ENCODE data around the gene PPP1R9A. TPM values are rescaled to one million over a fixed set of nuclear protein-coding genes. Genes with fewer than 3 reads are reported as not detected.

PPP1R9A gene
- total RNA-seq, 2 experiments from 2014 or later, result not detected

DNA sequence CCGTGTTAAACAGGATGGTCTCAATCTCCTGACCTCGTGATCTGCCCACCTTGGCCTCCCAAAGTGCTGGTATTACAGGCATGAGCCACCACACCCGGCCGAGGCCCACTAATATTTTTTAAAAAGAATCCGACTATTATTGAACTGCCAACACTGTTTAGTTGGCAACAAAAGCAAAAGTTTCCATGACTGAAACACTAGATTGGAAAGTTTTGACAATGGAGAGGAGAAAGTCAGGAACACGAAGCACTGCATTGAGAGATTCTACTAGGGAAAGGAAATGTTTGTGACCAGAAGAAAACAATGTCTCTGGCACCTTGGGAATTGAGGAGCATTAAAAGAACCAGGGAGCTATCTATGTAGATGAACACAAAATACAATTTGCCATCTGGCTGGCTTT is 13.7 kb upstream of the PPP1R9A start:
- H3K27me3 Mint-ChIP-seq, result peaks cover 2% of the 10 kb centered on the region
- ATAC-seq (no peak), DNase-seq (no peak)
- H3K9me3 Mint-ChIP-seq (ENCODE audit: low read depth), result no peaks in the 10 kb centered on the region
- ChIA-PET POLR2A (no interaction called here), CTCF (no interaction called here)
- H3K4me1 Mint-ChIP-seq, result no peaks in the 10 kb centered on the region
- H3K27ac Mint-ChIP-seq, result no peak overlapping the region
- no peak overlapping the region for H3K4me3 Mint-ChIP-seq
- intact Hi-C loops (cut with DNase I, micrococcal nuclease), result no loop called here
- no peaks in the 10 kb centered on the region for H3K36me3 Mint-ChIP-seq (ENCODE audit: low read depth)

GRCh38 chr7:94897541-94897940 is 9.9 kb upstream of the PPP1R9A start:
- ATAC-seq (no peak), DNase-seq (no peak)
- Mint-ChIP-seq H3K27ac (no peak overlapping the region), H3K9me3 (ENCODE audit: low read depth) (no peaks in the 10 kb centered on the region), H3K4me3 (no peak overlapping the region), H3K27me3 (peaks cover 6% of the 10 kb centered on the region), H3K36me3 (ENCODE audit: low read depth) (no peaks in the 10 kb centered on the region), H3K4me1 (no peaks in the 10 kb centered on the region)
- ChIA-PET POLR2A (no interaction called here), CTCF (no interaction called here)
- intact Hi-C loops (cut with DNase I, micrococcal nuclease), result no loop called here

- H3K36me3 Mint-ChIP-seq (ENCODE audit: low read depth), result no peaks in the 10 kb centered on the region
- H3K4me1 Mint-ChIP-seq, result no peaks in the 10 kb centered on the region
- H3K4me3 Mint-ChIP-seq, result no peak overlapping the region
- no peaks in the 10 kb centered on the region for H3K9me3 Mint-ChIP-seq (ENCODE audit: low read depth)
- DNase-seq (no peak), ATAC-seq (no peak)
- ChIA-PET POLR2A (no interaction called here), CTCF (no interaction called here)
- no peak overlapping the region for H3K27ac Mint-ChIP-seq
- peaks cover 6% of the 10 kb centered on the region for H3K27me3 Mint-ChIP-seq
- intact Hi-C loops (cut with DNase I, micrococcal nuclease), result no loop called here
Observed at GRCh38 chr7:94898340-94898739, 9.1 kb upstream of the PPP1R9A start.

DNA sequence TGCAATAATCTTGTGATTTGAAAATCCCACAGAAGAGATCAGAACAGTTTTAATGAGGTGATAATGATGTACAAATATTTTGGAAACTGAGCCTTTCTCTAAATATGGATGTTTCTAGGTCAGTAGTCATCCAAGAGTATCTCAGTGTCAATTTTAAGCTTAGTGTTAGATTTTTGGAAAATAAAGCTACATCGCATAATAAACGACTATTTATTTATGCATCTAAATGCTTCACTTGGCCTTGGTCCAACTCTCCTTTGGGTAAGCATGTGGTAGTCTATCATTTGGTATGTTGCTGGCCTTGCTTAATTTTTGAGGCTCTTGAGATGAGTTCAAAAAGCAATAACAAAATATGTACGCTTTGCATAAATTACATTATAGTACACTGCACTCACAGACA is 5.4 kb upstream of the PPP1R9A start:
- ATAC-seq (no peak), DNase-seq (no peak)
- intact Hi-C loops (cut with DNase I, micrococcal nuclease), result no loop called here
- no peak overlapping the region for H3K27ac Mint-ChIP-seq
- H3K9me3 Mint-ChIP-seq (ENCODE audit: low read depth), result no peaks in the 10 kb centered on the region
- H3K4me3 Mint-ChIP-seq, result no peak overlapping the region
- CTCF ChIA-PET, result no interaction called here
- H3K27me3 Mint-ChIP-seq, result peaks cover 14% of the 10 kb centered on the region
- POLR2A ChIA-PET, result no interaction called here
- H3K36me3 Mint-ChIP-seq (ENCODE audit: low read depth), result no peaks in the 10 kb centered on the region
- H3K4me1 Mint-ChIP-seq, result no peaks in the 10 kb centered on the region

GRCh38 chr7:94903971-94904370 is 3.4 kb upstream of the PPP1R9A start:
- ATAC-seq (no peak), DNase-seq (no peak)
- H3K36me3 Mint-ChIP-seq (ENCODE audit: low read depth), result no peaks in the 10 kb centered on the region
- peaks cover 24% of the 10 kb centered on the region for H3K27me3 Mint-ChIP-seq
- no peaks in the 10 kb centered on the region for H3K9me3 Mint-ChIP-seq (ENCODE audit: low read depth)
- H3K4me3 Mint-ChIP-seq, result no peak overlapping the region
- peaks cover 2% of the 10 kb centered on the region for H3K4me1 Mint-ChIP-seq
- POLR2A ChIA-PET, result no interaction called here
- H3K27ac Mint-ChIP-seq, result no peak overlapping the region
- CTCF ChIA-PET, result no interaction called here
- intact Hi-C loops (cut with DNase I, micrococcal nuclease), result no loop called here

DNA sequence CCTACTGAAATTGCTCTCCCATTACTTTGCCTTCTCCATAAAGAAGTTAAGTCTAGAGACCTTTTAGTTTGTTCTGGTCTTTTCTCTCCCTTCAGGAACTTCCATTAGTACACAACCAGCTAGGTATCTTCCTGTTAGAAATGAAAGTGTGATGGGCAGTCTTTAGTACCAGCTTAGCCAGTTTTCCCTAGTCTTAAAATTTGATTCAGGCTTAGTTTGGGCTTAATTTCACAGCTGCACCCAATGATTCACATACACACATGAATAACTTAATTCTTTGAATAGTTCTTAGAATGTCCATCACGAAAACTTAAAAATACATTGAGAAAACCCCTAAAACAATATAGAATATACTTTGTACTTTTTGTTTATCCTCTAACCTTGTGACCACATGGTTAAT is 2.4 kb upstream of the PPP1R9A start:
- Mint-ChIP-seq H3K4me1 (peaks cover 2% of the 10 kb centered on the region), H3K27ac (no peak overlapping the region), H3K27me3 (peaks cover 33% of the 10 kb centered on the region), H3K4me3 (no peak overlapping the region), H3K36me3 (ENCODE audit: low read depth) (no peaks in the 10 kb centered on the region), H3K9me3 (ENCODE audit: low read depth) (no peaks in the 10 kb centered on the region)
- POLR2A ChIA-PET, result no interaction called here
- no peak for ATAC-seq
- CTCF ChIA-PET, result no interaction called here
- intact Hi-C loops (cut with DNase I, micrococcal nuclease), result no loop called here
- DNase-seq, result no peak

GRCh38 chr7:94906065-94906851 is 1.1 kb upstream of the PPP1R9A start:
- intact Hi-C loops (cut with DNase I, micrococcal nuclease), result no loop called here
- no peak overlapping the region for H3K4me3 Mint-ChIP-seq
- DNase-seq, result no peak
- ATAC-seq, result no peak
- peaks cover 39% of the 10 kb centered on the region for H3K27me3 Mint-ChIP-seq
- H3K27ac Mint-ChIP-seq, result no peak overlapping the region
- CTCF ChIA-PET, result no interaction called here
- no peaks in the 10 kb centered on the region for H3K9me3 Mint-ChIP-seq (ENCODE audit: low read depth)
- no peaks in the 10 kb centered on the region for H3K36me3 Mint-ChIP-seq (ENCODE audit: low read depth)
- peaks cover 2% of the 10 kb centered on the region for H3K4me1 Mint-ChIP-seq
- POLR2A ChIA-PET, result no interaction called here

DNA sequence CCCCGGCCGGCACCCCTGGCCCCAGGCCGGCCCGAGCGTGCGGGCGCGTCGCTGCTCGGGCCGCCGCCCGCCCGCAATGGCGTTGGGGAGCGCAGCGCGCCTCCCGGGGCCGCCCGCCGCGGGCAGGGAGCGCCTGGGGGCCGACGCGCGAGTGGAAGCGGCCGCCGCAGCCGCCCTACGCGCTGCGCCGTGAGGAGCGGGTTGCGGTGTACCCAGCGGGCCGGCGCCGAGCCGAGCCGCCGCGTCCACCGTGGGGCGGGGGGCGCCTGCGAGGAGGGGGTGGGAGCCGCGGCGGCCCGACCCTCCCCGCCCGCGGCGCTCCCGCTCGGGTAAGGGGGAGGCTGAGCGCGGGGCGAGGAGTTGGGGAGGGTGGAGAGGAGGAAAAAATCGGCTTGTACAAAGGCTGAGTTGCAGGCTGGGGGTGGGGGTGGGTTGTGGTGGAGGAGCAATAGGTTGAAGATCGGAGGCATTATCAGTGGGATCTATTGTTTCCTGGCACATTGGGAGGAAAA is 473 bp downstream of the PPP1R9A start:
- Mint-ChIP-seq H3K4me1 (peaks cover 2% of the 10 kb centered on the region), H3K9me3 (ENCODE audit: low read depth) (no peaks in the 10 kb centered on the region), H3K4me3 (no peak overlapping the region), H3K27me3 (peaks cover 44% of the 10 kb centered on the region), H3K36me3 (ENCODE audit: low read depth) (no peaks in the 10 kb centered on the region), H3K27ac (no peak overlapping the region)
- DNase-seq, result no peak
- POLR2A ChIA-PET, result no interaction called here
- CTCF ChIA-PET, result no interaction called here
- no peak for ATAC-seq
- intact Hi-C loops (cut with DNase I, micrococcal nuclease), result no loop called here

DNA sequence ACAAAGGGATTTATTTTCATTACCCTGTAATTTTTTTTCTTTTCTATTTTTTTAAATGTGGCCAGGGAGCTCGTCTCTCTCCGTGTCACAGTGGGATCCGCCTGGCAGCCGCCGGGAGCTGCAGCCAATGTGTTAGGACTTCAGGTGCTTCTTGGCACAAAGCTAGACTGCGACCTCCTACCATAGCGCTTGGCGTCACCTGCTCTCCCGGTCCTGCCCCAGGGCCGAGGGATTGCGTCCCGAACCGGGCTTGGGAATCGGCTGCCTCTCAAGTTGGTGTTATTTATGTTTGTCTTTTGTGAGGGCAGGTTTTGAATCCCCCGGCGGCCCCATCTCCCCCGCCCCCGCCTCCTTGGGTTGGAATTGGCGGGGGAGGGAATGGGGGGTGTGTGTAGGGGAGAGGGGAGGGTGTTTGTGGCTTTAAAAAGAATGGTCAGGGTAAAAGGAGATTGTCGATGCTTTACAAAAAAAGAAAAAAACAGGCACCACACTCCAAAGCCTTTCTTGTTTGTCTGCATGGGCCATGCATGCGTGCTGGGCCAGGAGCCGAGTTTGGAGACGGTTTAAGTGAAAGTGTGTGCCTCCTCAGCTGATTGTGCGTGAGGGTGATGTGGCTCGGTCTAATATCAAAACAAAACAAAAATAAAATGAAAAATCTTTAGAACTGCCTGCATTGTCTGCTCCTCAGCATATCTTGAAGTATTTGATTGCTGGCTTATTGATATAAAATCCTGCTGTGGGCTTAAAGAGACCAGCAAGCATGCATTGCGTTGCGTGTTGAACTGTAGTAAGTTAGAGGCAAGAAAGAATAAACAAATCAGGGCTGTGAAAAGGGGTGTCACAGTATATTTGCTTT is 1.2 kb downstream of the PPP1R9A start:
- Mint-ChIP-seq H3K27me3 (peaks cover 44% of the 10 kb centered on the region), H3K27ac (no peak overlapping the region), H3K4me1 (peaks cover 2% of the 10 kb centered on the region), H3K36me3 (ENCODE audit: low read depth) (no peaks in the 10 kb centered on the region), H3K9me3 (ENCODE audit: low read depth) (no peaks in the 10 kb centered on the region), H3K4me3 (no peak overlapping the region)
- DNase-seq (no peak), ATAC-seq (no peak)
- ChIA-PET CTCF (no interaction called here), POLR2A (no interaction called here)
- intact Hi-C loops (cut with DNase I, micrococcal nuclease), result no loop called here

DNA sequence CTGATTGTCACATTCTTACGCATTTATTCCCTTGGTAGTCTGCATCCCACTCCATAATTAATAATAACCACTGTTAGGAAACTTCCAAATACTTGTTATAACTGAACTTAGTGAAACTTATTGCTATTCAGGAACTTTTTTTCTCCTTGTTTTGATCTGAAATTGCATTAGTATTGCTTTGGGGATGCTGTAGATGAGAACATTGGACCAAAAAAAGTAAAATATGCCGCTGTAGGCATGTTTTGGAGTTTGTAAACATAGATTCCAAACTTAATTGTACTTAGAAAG is 1.7 kb downstream of the PPP1R9A start:
- ChIA-PET POLR2A (no interaction called here), CTCF (no interaction called here)
- H3K27me3 Mint-ChIP-seq, result peaks cover 44% of the 10 kb centered on the region
- no peak overlapping the region for H3K4me3 Mint-ChIP-seq
- H3K36me3 Mint-ChIP-seq (ENCODE audit: low read depth), result no peaks in the 10 kb centered on the region
- no peaks in the 10 kb centered on the region for H3K9me3 Mint-ChIP-seq (ENCODE audit: low read depth)
- no peak overlapping the region for H3K27ac Mint-ChIP-seq
- DNase-seq (no peak), ATAC-seq (no peak)
- H3K4me1 Mint-ChIP-seq, result peaks cover 2% of the 10 kb centered on the region
- intact Hi-C loops (cut with DNase I, micrococcal nuclease), result no loop called here

DNA sequence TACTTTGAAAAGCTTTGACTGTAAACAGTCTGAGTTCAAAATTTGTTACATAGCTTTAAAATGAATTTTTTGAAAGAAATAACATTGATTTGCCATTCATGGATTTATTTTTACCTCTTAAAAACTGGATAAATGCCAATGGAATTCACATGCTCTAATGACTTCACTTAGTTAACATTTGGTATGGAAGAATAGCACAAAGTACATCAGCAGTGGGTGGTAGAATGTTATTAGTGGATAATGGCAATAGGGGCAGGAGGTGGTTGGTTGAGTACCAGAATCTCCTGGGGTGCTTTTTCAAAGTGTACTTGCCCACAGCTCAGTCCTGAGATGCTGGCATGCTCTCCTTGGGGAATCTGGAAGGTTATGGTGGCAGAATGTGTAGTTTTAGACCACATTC is 4.7 kb downstream of the PPP1R9A start:
- CTCF ChIA-PET, result no interaction called here
- Mint-ChIP-seq H3K27me3 (peaks cover 39% of the 10 kb centered on the region), H3K9me3 (ENCODE audit: low read depth) (no peaks in the 10 kb centered on the region), H3K27ac (no peak overlapping the region), H3K4me1 (peaks cover 2% of the 10 kb centered on the region), H3K36me3 (ENCODE audit: low read depth) (no peaks in the 10 kb centered on the region), H3K4me3 (no peak overlapping the region)
- no peak for DNase-seq
- no peak for ATAC-seq
- POLR2A ChIA-PET, result no interaction called here
- intact Hi-C loops (cut with DNase I, micrococcal nuclease), result no loop called here

DNA sequence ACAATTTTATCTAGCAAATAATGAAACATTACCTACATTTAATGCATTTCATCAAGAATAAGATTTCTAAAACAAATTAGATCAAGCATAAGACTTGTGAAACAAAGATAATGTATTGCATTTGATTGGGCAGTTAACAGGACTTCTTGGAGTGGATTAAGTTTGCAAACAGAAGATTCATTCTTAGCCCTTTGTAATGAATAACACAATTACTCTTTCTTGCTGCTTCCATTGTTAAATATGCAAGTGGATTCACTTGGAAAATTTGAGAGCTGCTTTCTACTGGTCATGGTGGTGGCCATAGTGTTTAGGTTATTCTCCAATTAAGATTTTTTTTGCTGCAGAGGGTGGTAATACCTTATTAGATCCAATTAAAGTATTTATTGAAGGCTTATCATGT is 6.0 kb downstream of the PPP1R9A start:
- Mint-ChIP-seq H3K4me3 (no peak overlapping the region), H3K4me1 (peaks cover 2% of the 10 kb centered on the region), H3K36me3 (ENCODE audit: low read depth) (no peaks in the 10 kb centered on the region), H3K9me3 (ENCODE audit: low read depth) (no peaks in the 10 kb centered on the region), H3K27ac (no peak overlapping the region), H3K27me3 (peaks cover 33% of the 10 kb centered on the region)
- intact Hi-C loops (cut with DNase I, micrococcal nuclease), result no loop called here
- CTCF ChIA-PET, result interaction anchor here (0.9 kb wide), 1 partner anchor 12 kb away, joined by 3 read pairs; no protein-coding TSS in a partner anchor
- POLR2A ChIA-PET, result no interaction called here
- DNase-seq (no peak), ATAC-seq (no peak)
